Measurements from ENCODE around the gene NADK.

NADK gene

GRCh38 chr1:1777950-1778662, at the start of gene NADK:
Gene NADK, minus strand, starts transcription at chr1:1778470. Its CDS starts 13,064 bp downstream, at chr1:1765406.
- no peak for DNase-seq (ENCODE audit: low read depth in 2 of 2)

- no peak for DNase-seq (ENCODE audit: low read depth in 2 of 2)
Measured at GRCh38 chr1:1827089-1827848, 49.0 kb upstream of the NADK start.

GRCh38 chr1:1826356-1827088, 48.3 kb upstream of the NADK start:
- DNase-seq (ENCODE audit: low read depth in 2 of 2): no peak

GRCh38 chr1:1825217-1825616, 46.9 kb upstream of the NADK start:
- DNase-seq (ENCODE audit: low read depth in 2 of 2): no peak

GRCh38 chr1:1819762-1820161, 41.5 kb upstream of the NADK start:
- DNase-seq (ENCODE audit: low read depth in 2 of 2): no peak

GRCh38 chr1:1817221-1817620, 39.0 kb upstream of the NADK start:
- no peak for DNase-seq (ENCODE audit: low read depth in 2 of 2)

- DNase-seq (ENCODE audit: low read depth in 2 of 2): no peak
Measured at GRCh38 chr1:1815606-1816281, 37.5 kb upstream of the NADK start.

- no peak for DNase-seq (ENCODE audit: low read depth in 2 of 2)
Measured at GRCh38 chr1:1809489-1809888, 31.2 kb upstream of the NADK start.

- no peak for DNase-seq (ENCODE audit: low read depth in 2 of 2)
Measured at GRCh38 chr1:1808206-1808605, 29.9 kb upstream of the NADK start.

GRCh38 chr1:1806890-1807289, 28.6 kb upstream of the NADK start:
- no peak for DNase-seq (ENCODE audit: low read depth in 2 of 2)

- DNase-seq (ENCODE audit: low read depth in 2 of 2): no peak
Measured at GRCh38 chr1:1804301-1804700, 26.0 kb upstream of the NADK start.

GRCh38 chr1:1802871-1803270, 24.6 kb upstream of the NADK start:
- no peak for DNase-seq (ENCODE audit: low read depth in 2 of 2)

GRCh38 chr1:1799716-1800115, 21.4 kb upstream of the NADK start:
- no peak for DNase-seq (ENCODE audit: low read depth in 2 of 2)

GRCh38 chr1:1797731-1798341, 19.6 kb upstream of the NADK start:
- no peak for DNase-seq (ENCODE audit: low read depth in 2 of 2)

GRCh38 chr1:1796466-1796865, 18.2 kb upstream of the NADK start:
- DNase-seq (ENCODE audit: low read depth in 2 of 2): no peak

GRCh38 chr1:1794999-1795398, 16.7 kb upstream of the NADK start:
- no peak for DNase-seq (ENCODE audit: low read depth in 2 of 2)

GRCh38 chr1:1793481-1794244, 15.4 kb upstream of the NADK start:
- no peak for DNase-seq (ENCODE audit: low read depth in 2 of 2)

- DNase-seq (ENCODE audit: low read depth in 2 of 2): no peak
Measured at GRCh38 chr1:1788646-1789431, 10.6 kb upstream of the NADK start.

GRCh38 chr1:1788136-1788535, 9.9 kb upstream of the NADK start:
- DNase-seq (ENCODE audit: low read depth in 2 of 2): no peak
